Astrocyte (in vitro differentiated cells and primary cell): Measurements from ENCODE around the gene BIRC6.

Experiments used
- EZH2 ChIP-seq: IDR thresholded peaks from 2 replicates; pipeline ENCODE4 v1.6.1; 2012; ENCODE audit warnings: mild to moderate bottlenecking, low read length, inconsistent platforms; ENCODE audit not compliant: insufficient read depth
- TF ChIP-seq, protein P1 (sequence below): IDR thresholded peaks from 2 replicates; pipeline ENCODE4 v1.5.1; 2011; ENCODE audit warnings: low read depth, mild to moderate bottlenecking, inconsistent platforms, low read length, moderate library complexity; ENCODE audit not compliant: insufficient read depth

DNA sequence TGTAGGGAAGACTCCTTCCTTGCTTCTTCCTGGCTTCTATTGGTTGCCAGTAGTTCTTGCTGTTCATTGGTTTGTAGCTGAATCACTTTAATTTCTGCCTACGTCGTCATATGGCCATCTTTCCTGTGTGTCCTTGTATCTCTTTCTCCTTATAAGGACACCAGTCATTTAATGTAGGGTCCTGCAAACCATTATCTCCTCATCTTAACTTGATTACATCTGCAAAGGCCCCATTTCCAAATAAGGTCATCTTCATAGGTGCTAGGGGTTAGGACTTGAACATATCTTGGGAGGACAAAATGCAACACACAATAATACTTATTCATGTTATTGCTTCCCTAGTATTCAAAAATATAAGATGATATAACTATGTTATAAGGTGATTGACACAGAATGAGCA is 175.5 kb downstream of the BIRC6 start:
- no peak for TF ChIP-seq EZH2
- TF ChIP-seq, protein P1, sequence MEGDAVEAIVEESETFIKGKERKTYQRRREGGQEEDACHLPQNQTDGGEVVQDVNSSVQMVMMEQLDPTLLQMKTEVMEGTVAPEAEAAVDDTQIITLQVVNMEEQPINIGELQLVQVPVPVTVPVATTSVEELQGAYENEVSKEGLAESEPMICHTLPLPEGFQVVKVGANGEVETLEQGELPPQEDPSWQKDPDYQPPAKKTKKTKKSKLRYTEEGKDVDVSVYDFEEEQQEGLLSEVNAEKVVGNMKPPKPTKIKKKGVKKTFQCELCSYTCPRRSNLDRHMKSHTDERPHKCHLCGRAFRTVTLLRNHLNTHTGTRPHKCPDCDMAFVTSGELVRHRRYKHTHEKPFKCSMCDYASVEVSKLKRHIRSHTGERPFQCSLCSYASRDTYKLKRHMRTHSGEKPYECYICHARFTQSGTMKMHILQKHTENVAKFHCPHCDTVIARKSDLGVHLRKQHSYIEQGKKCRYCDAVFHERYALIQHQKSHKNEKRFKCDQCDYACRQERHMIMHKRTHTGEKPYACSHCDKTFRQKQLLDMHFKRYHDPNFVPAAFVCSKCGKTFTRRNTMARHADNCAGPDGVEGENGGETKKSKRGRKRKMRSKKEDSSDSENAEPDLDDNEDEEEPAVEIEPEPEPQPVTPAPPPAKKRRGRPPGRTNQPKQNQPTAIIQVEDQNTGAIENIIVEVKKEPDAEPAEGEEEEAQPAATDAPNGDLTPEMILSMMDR = no peak
